Suppressor macrophage treated with lipopolysaccharide for 4 hours (primary cell): ENCODE data around the gene SUGT1.
"Not testable (repeated sequence)": the region's sequence is repeated elsewhere in the genome, so short reads cannot be mapped to it uniquely, and the experiment has no call there.

Experiments used
- DNase-seq: peaks from one replicate; pipeline ENCODE4 v3.0.0-alpha.2; 2020

SUGT1 gene

GRCh38 chr13:52652196-52652979 lies at the start of gene SUGT1:
TSS of gene SUGT1 (plus strand) at chr13:52652836. CDS start at chr13:52652921, 85 bp downstream.
- peak; percentile 98 for DNase-seq

- not testable (repeated sequence) for DNase-seq
Measured at GRCh38 chr13:52603316-52603715, 49.3 kb upstream of the SUGT1 start.

- DNase-seq, result not testable (repeated sequence)
Measured at GRCh38 chr13:52606126-52606525, 46.5 kb upstream of the SUGT1 start.

GRCh38 chr13:52606795-52607194 lies 45.8 kb upstream of the SUGT1 start:
- not testable (repeated sequence) for DNase-seq

- DNase-seq, result not testable (repeated sequence)
Measured at GRCh38 chr13:52608184-52608583, 44.5 kb upstream of the SUGT1 start.

- DNase-seq, result peak; percentile 40
Measured at GRCh38 chr13:52609013-52609606, 43.5 kb upstream of the SUGT1 start.

GRCh38 chr13:52610158-52610557 lies 42.5 kb upstream of the SUGT1 start:
- DNase-seq, result not testable (repeated sequence)

- no peak for DNase-seq
Measured at GRCh38 chr13:52615134-52615801, 37.4 kb upstream of the SUGT1 start.

GRCh38 chr13:52615812-52616211 lies 36.8 kb upstream of the SUGT1 start:
- no peak for DNase-seq

- DNase-seq, result peak; percentile 73
Measured at GRCh38 chr13:52617070-52618060, 35.3 kb upstream of the SUGT1 start.

GRCh38 chr13:52631083-52631690 lies 21.4 kb upstream of the SUGT1 start:
- not testable (repeated sequence) for DNase-seq

GRCh38 chr13:52638666-52639328 lies 13.8 kb upstream of the SUGT1 start:
- DNase-seq, result peak; percentile 13

GRCh38 chr13:52642131-52642530 lies 10.5 kb upstream of the SUGT1 start, which contains the start of gene HNRNPA1L2:
TSS of gene HNRNPA1L2 (plus strand) at chr13:52642431. CDS start at chr13:52642493, 62 bp downstream.
- DNase-seq, result no peak

GRCh38 chr13:52644108-52644507 lies 8.5 kb upstream of the SUGT1 start:
- no peak for DNase-seq

- no peak for DNase-seq
Measured at GRCh38 chr13:52646967-52647366, 5.7 kb upstream of the SUGT1 start.

GRCh38 chr13:52650731-52651130 lies 1.9 kb upstream of the SUGT1 start:
- DNase-seq, result no peak

- DNase-seq, result no peak
Measured at GRCh38 chr13:52651897-52652195, 790 bp upstream of the SUGT1 start.

- DNase-seq, result no peak
Measured at GRCh38 chr13:52652980-52653303, 306 bp downstream of the SUGT1 start.

- no peak for DNase-seq
Measured at GRCh38 chr13:52659340-52659739, 6.7 kb downstream of the SUGT1 start.

GRCh38 chr13:52664272-52664671 lies 11.6 kb downstream of the SUGT1 start:
- DNase-seq, result no peak

GRCh38 chr13:52665325-52665724 lies 12.7 kb downstream of the SUGT1 start:
- peak; percentile 29 for DNase-seq

GRCh38 chr13:52669677-52670076 lies 17.0 kb downstream of the SUGT1 start:
- DNase-seq, result no peak
